GM12878 (cell line): Measurements from ENCODE around the gene RIMS1. TPM values are rescaled to one million over a fixed set of nuclear protein-coding genes. Genes with fewer than 3 reads are reported as not detected.

ENCODE experiments used
- ATAC-seq: fragments of 200-7000 bp; cut with Tn5 transposase; 3 replicates; pipeline ENCODE4 v1.9.1; 2020; ENCODE audit warnings: mild to moderate bottlenecking, moderate library complexity
- BruUV-seq: library from RNA; stranded (reverse); fragments of 400-500 nt; replicated peaks from 2 replicates; lab custom pipeline; 2021; lab: Mats Ljungman, UMichigan
- CTCF ChIA-PET: fragments of 300-600 bp; sonication (Branson Sonifier 250); formaldehyde crosslinking; extraction: SDS; loops from one replicate; lab custom pipeline; 2021; ENCODE audit warnings: inconsistent platforms; lab: Yijun Ruan, JAX
- POLR2A ChIA-PET: fragments of 350-600 bp; formaldehyde crosslinking; extraction: SDS; loops from one replicate; lab custom pipeline; 2021; ENCODE audit warnings: inconsistent platforms; lab: Charles Lee
- RAD21 ChIA-PET: fragments of 300-600 bp; sonication (Branson Sonifier 250); formaldehyde crosslinking; loops from one replicate; lab custom pipeline; 2023; ENCODE audit warnings: antibody characterized with exemption; ENCODE audit not compliant: unreplicated experiment; lab: Charles Lee
- SMC1A ChIA-PET: fragments of 300-600 bp; sonication (Branson Sonifier 250); formaldehyde crosslinking; loops from one replicate; lab custom pipeline; 2023; ENCODE audit not compliant: unreplicated experiment, uncharacterized antibody; lab: Charles Lee
- DNase-seq: peaks from one replicate; pipeline ENCODE4 v3.0.0-alpha.2; 2011; ENCODE audit warnings: low read depth, low spot score
- FAIRE-seq: peaks from 3 replicates; lab custom pipeline; 2011; peaks lifted over from hg19 to GRCh38; lab: Jason Lieb, UNC
- H2AFZ ChIP-seq: 2 replicates; pipeline ENCODE4 v1.6.0; 2011; ENCODE audit warnings: low read depth, low read length, control low read depth; ENCODE audit not compliant: control insufficient read depth
- H3K27ac ChIP-seq: 2 replicates; pipeline ENCODE4 v1.5.1; 2011; ENCODE audit warnings: control low read depth; ENCODE audit not compliant: control insufficient read depth, insufficient read depth
- H3K27me3 ChIP-seq, 2 experiments: replicated peaks in 1 of 2; 2 replicates each; pipeline versions ENCODE4 v1.6.0 to v1.6.1; 2011; ENCODE audit warnings: low read length in 1 of 2; ENCODE audit not compliant: control insufficient read depth in 2 of 2, insufficient read depth in 2 of 2
- H3K36me3 ChIP-seq, 2 experiments: 2 replicates each; pipeline ENCODE4 v1.5.1; 2011; ENCODE audit warnings: low read length in 1 of 2; ENCODE audit not compliant: control insufficient read depth in 2 of 2, insufficient read depth in 2 of 2
- H3K4me1 ChIP-seq: 2 replicates; pipeline ENCODE4 v1.6.1; 2011; ENCODE audit warnings: mild to moderate bottlenecking, low read length, moderate library complexity, mixed read lengths; ENCODE audit not compliant: control insufficient read depth, insufficient read depth
- H3K4me2 ChIP-seq: 2 replicates; pipeline ENCODE4 v1.6.0; 2011; ENCODE audit warnings: control low read depth; ENCODE audit not compliant: control insufficient read depth, insufficient read depth
- H3K4me3 ChIP-seq: fragments of 200-600 bp; sonication (generic); 2 replicates; pipeline ENCODE4 v1.5.1; 2016
- H3K79me2 ChIP-seq: 2 replicates; pipeline ENCODE4 v1.6.0; 2011; ENCODE audit warnings: low read length; ENCODE audit not compliant: control insufficient read depth, insufficient read depth
- H3K9ac ChIP-seq: 2 replicates; pipeline ENCODE4 v1.8.0; 2011; ENCODE audit warnings: low read length, control low read depth, mixed read lengths; ENCODE audit not compliant: control insufficient read depth, insufficient read depth
- H3K9me3 ChIP-seq: replicated peaks from 3 replicates; pipeline ENCODE4 v1.5.1; 2011; ENCODE audit warnings: mild to moderate bottlenecking, low read length; ENCODE audit not compliant: control insufficient read depth, insufficient read depth
- H4K20me1 ChIP-seq: 2 replicates; pipeline ENCODE4 v1.6.0; 2011; ENCODE audit not compliant: control insufficient read depth, insufficient read depth
- ASH2L ChIP-seq: fragments of 300-600, 200-600 bp; sonication (generic); IDR thresholded peaks from 2 replicates; pipeline ENCODE4 v1.6.1; 2017; ENCODE audit warnings: low read depth, mild to moderate bottlenecking, borderline replicate concordance
- CBX3 ChIP-seq: fragments of 200-600 bp; sonication (generic); IDR thresholded peaks from 2 replicates; pipeline ENCODE4 v1.6.1; 2016; ENCODE audit warnings: low read depth, borderline replicate concordance
- CHD1 ChIP-seq: IDR thresholded peaks from 2 replicates; pipeline ENCODE4 v1.6.1; 2012; ENCODE audit warnings: low read depth, low read length, improper control_type of control experiment
- CTCF ChIP-seq, 3 experiments: IDR thresholded peaks in 2 of 3; conservative IDR thresholded peaks in 1 of 3; 2 replicates each; pipeline ENCODE4 v1.5.1; 2011; ENCODE audit warnings: low read depth in 3 of 3, low read length in 3 of 3, mild to moderate bottlenecking in 3 of 3, control low read depth in 2 of 3, moderate library complexity in 2 of 3, inconsistent platforms in 1 of 3, mixed read lengths in 1 of 3; ENCODE audit not compliant: control insufficient read depth in 2 of 3, insufficient read depth in 1 of 3; ENCODE audit errors: extremely low read depth in 1 of 3
- JUNB ChIP-seq: IDR thresholded peaks from 2 replicates; pipeline ENCODE4 v1.6.1; 2016; ENCODE audit warnings: antibody characterized with exemption, mild to moderate bottlenecking
- MYB ChIP-seq: fragments of 150-350 bp; IDR thresholded peaks from 2 replicates; pipeline ENCODE4 v1.6.1; 2014; ENCODE audit warnings: mild to moderate bottlenecking, low read depth, low read length, borderline replicate concordance
- NBN ChIP-seq: fragments of 450-650 bp; IDR thresholded peaks from 2 replicates; pipeline ENCODE4 v1.6.1; 2016
- NFXL1 ChIP-seq: fragments of 450-650 bp; IDR thresholded peaks from 2 replicates; pipeline ENCODE4 v1.6.1; 2017; ENCODE audit warnings: antibody characterized with exemption, mild to moderate bottlenecking, borderline replicate concordance
- RAD21 ChIP-seq: IDR thresholded peaks from 2 replicates; pipeline ENCODE4 v1.6.1; 2011; ENCODE audit warnings: mild to moderate bottlenecking, low read depth, low read length, moderate library complexity; ENCODE audit not compliant: insufficient read depth
- SMC3 ChIP-seq: IDR thresholded peaks from 2 replicates; pipeline ENCODE4 v1.6.1; 2011; ENCODE audit warnings: low read length, improper control_type of control experiment, borderline replicate concordance
- SRF ChIP-seq, 2 experiments: IDR thresholded peaks; 2 replicates each; pipeline ENCODE4 v1.6.1; 2011; ENCODE audit warnings: low read depth in 2 of 2, low read length in 2 of 2, mild to moderate bottlenecking in 1 of 2, moderate library complexity in 1 of 2
- TBL1XR1 ChIP-seq: IDR thresholded peaks from 2 replicates; pipeline ENCODE4 v1.6.1; 2012; ENCODE audit warnings: low read depth, low read length, improper control_type of control experiment
- WGBS: methylation state at CpG from one replicate; pipeline ENCODE4 v1.1.6; 2016; ENCODE audit warnings: low lambda C conversion rate; ENCODE audit not compliant: insufficient replicate concordance, insufficient coverage; ENCODE audit errors: missing lambda C conversion rate; 5-methylcytosine and 5-hydroxymethylcytosine counted together
- in situ Hi-C: fragments of 300-500 bp; cut with MboI; formaldehyde crosslinking; loops from 9 replicates; pipeline ENCODE4 v1.14.3; 2018; ENCODE audit warnings: mixed read lengths
- intact Hi-C: fragments of 100-400 bp; cut with micrococcal nuclease; formaldehyde crosslinking; loops from one replicate; pipeline ENCODE4 v1.14.2; 2022; ENCODE audit not compliant: unreplicated experiment
- polyA plus RNA-seq, 11 experiments: library from polyadenylated mRNA; depleted of rRNA in 4 of 11; unstranded in 6 of 11; stranded (reverse) in 5 of 11; fragments of >200 nt; fragmentation: Nextera tagmentation in 4 of 11; fragmentation: Illumina TruSeq in 1 of 11; extraction: Ambion mirVana in 4 of 11; extraction: Trizol in 1 of 11; gene quantifications; 1 replicate in 1 of 11; 2 replicates in 10 of 11; pipeline versions ENCODE4 v1.2.1 to v1.2.3, GENCODE V29; 2011 to 2016; ENCODE audit warnings: inconsistent platforms in 2 of 11, missing spikeins in 2 of 11, low read depth in 1 of 11
- total RNA-seq, 4 experiments: library from RNA; depleted of rRNA in 3 of 4; stranded (reverse); fragments of >200 nt in 3 of 4; fragmentation: Illumina TruSeq in 1 of 4; extraction: Trizol in 1 of 4; gene quantifications; 2 replicates each; pipeline versions ENCODE4 v1.2.1 to v1.2.3, GENCODE V29; 2013 to 2021

Gene RIMS1
- total and polyA plus RNA-seq, 10 of the 15 experiments (the other 5 are each of a cell fraction or from before 2014, with no cell fraction given) = 0.05 to 0.76 (median 0.23) TPM

- H3K27me3 ChIP-seq = no peaks in the 10 kb centered on the region; a peak in 1 of 4 replicates
- H3K36me3 ChIP-seq = no peaks in the 10 kb centered on the region
- H3K4me3 ChIP-seq = no peak overlapping the region
- no peak overlapping the region for H3K27ac ChIP-seq
- BruUV-seq = no TSS peak
- no peaks in the 10 kb centered on the region for H3K4me1 ChIP-seq
- H3K9ac ChIP-seq = no peak overlapping the region
- no peaks in the 10 kb centered on the region for H3K9me3 ChIP-seq
- H3K79me2 ChIP-seq = no peaks in the 10 kb centered on the region
- RAD21 ChIA-PET = no interaction called here
- SMC1A ChIA-PET = interaction anchor here (0.7 kb wide), 1 partner anchor 205 kb away, joined by 3 read pairs; no protein-coding TSS in a partner anchor
- in situ Hi-C loops (no loop called here), intact Hi-C loops (loop anchor here (1.0 kb wide), 1 partner anchor 229 kb away; no protein-coding TSS in a partner anchor)
- no peak overlapping the region for H3K4me2 ChIP-seq
- WGBS = 0% methylated on average over 3 of the region's 3 CpGs
- H4K20me1 ChIP-seq = no peaks in the 10 kb centered on the region
- DNase-seq = no peak
- no peak for FAIRE-seq
- CTCF ChIA-PET = interaction anchor here (0.7 kb wide), 1 partner anchor 227 kb away, joined by 4 read pairs; no protein-coding TSS in a partner anchor
- peak; percentile 66 for ATAC-seq
- H2AFZ ChIP-seq = no peak overlapping the region
- POLR2A ChIA-PET = no interaction called here
- TF ChIP-seq CTCF (IDR thresholded peaks at IDR 0.05 in 2 of 3, conservative IDR thresholded peaks at IDR 0.05 in 1 of 3; ENCODE audit: control insufficient read depth in 2 of 3, extremely low read depth in 1 of 3, insufficient read depth in 1 of 3, low read depth in 3 of 3, low read length in 3 of 3) (peak in 2 of 3 experiments; percentile 4 to 13; a peak in 1 of 6 replicates), SMC3 (peak; percentile 33; the same call in 1 of the 2 replicates), NFXL1 (no peak), SRF (IDR thresholded peaks at IDR 0.05; ENCODE audit: low read depth in 2 of 2, low read length in 2 of 2) (no peak), ASH2L (no peak), CBX3 (no peak), NBN (no peak), CHD1 (no peak), TBL1XR1 (no peak), RAD21 (peak; percentile 59), MYB (no peak), JUNB (no peak)
These were observed 30.9 kb upstream of the RIMS1 start for GRCh38 chr6:71855406-71855805.
